ENCODE data around the gene CENPH. TPM values are rescaled to one million over a fixed set of nuclear protein-coding genes. Genes with fewer than 3 reads are reported as not detected.
"Not testable (repeated sequence)": the region's sequence is repeated elsewhere in the genome, so short reads cannot be mapped to it uniquely, and the experiment has no call there.

Gene CENPH
- polyA plus RNA-seq, 3 donors, result 16.7 to 24.3 (median 22.0) TPM

DNA sequence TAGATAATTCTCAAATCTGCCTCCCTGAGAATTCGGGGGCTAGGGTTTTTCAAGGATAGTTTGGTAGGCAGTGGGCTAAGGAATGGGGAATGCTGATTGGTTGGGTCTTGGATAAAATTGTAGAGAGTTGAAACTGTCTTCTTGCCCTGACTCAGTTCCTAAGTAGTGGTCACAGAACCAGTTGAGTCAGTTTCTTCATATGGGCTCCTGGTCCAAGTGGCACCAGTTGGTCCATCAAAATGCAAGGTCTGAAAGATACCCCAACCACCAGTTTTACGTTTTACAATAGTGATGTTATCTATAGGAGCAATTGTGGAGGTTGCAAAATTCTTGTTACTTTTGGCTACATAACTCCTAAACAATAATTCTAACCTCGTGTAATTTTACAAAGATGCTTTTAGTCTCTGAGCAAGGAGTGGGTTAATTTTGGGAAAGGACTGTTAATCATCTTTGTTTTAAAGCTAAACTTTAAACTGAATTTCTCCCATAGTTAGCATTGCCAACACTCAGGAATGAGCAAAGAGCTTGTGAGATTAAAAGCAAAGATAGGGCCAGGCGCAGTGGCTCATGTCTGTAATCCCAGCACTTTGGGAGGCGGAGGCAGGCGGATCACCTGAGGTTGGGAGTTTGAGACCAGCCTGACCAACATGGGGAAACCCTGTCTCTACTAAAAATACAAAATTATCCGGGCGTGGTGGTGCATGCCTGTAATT, 53.0 kb downstream of the CENPH start:
- DNase-seq, result no peak

- DNase-seq, result no peak
These were observed 55.6 kb downstream of the CENPH start for GRCh38 chr5:69245031-69245430.

DNA sequence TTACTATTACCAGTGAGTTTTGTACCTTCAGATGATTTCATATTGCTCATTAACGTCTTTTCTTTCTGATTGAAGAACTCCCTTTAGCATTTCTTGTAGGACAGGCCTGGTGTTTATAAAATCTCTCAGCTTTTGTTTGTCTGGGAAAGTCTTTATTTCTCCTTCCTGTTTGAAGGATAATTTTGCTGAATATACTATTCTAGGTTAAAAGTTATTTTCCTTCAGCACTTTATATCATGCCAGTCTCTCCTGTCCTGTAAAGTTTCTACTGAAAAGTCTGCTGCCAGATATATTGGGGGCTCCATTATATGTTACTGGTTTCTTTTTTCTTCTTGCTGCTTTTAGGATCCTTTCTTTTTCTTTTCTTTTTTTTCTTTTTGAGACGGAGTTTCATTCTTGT, 58.6 kb downstream of the CENPH start:
- DNase-seq, result no peak

- no peak for DNase-seq
These were observed 61.2 kb downstream of the CENPH start for GRCh38 chr5:69250593-69250992.

GRCh38 chr5:69252437-69252836, 63.1 kb downstream of the CENPH start:
- DNase-seq, result no peak

DNA sequence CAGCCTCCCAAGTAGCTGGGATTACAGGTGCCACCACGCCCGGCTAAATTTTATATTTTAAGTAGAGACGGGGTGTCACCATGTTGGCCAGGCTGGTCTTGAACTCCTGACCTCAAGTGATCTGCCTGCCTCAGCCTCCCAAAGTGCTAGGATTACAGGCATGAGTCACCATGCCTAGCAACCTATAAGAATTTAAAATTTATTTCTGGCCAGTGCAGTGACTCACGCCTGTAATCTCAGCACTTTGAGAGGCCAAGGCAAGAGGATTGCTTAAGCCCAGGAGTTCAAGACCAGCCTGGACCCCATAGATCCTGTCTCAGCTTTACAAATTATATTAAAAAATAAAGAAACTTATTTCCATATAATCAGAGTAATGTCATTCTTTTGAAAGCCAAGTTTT, 66.6 kb downstream of the CENPH start:
- not testable (repeated sequence) for DNase-seq

DNA sequence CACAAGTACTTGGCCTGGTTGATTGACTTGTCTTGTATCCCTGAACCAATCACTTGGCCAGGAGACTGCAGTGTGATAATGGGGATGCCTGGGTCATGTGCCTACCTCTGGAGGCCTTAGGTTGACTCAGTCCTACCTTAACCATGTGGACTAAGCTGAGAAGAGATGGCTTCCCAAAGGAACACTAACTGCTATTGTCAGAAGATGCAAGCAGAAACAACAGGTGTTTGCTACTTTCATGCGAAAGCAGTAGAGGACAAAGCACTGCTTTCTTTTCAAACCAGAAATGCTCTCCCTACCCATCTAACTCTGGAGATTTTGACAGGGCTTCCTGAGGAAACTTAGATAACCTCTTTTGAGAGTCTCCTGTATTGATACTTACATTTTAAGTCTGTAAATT, 68.2 kb downstream of the CENPH start:
- no peak for DNase-seq

Other genes with a start within 250 kb of the CENPH start
- gene SLC30A5, start 95.6 kb upstream of the CENPH start, polyA plus RNA-seq (ENCODE audit: insufficient read length in 3 of 3), result 10 to 100 TPM; 70.2 to 76.5 (median 73.5) TPM
- 100 to 1,000 TPM in 1 of 3 donors, 10 to 100 TPM in 2; 92.7 to 104 (median 93.2) TPM for gene CCNB1, start 22.4 kb upstream of the CENPH start, polyA plus RNA-seq (ENCODE audit: insufficient read length in 3 of 3)
- 10 to 100 TPM; 37.8 to 41.6 (median 39.4) TPM for gene CDK7, start 45.3 kb downstream of the CENPH start, polyA plus RNA-seq (ENCODE audit: insufficient read length in 3 of 3)
- 10 to 100 TPM in 2 of 3 donors, 1 to 10 TPM in 1; 8.5 to 14.9 (median 12.3) TPM for gene CCDC125, start 143.2 kb downstream of the CENPH start, polyA plus RNA-seq (ENCODE audit: insufficient read length in 3 of 3)
- 10 to 100 TPM; 65.9 to 70.6 (median 66.0) TPM for gene AK6, start 179.9 kb downstream of the CENPH start, polyA plus RNA-seq (ENCODE audit: insufficient read length in 3 of 3)
- 10 to 100 TPM; 49.5 to 55.0 (median 52.8) TPM for gene TAF9, start 179.9 kb downstream of the CENPH start, polyA plus RNA-seq (ENCODE audit: insufficient read length in 3 of 3)
- gene RAD17, start 180.2 kb downstream of the CENPH start, polyA plus RNA-seq (ENCODE audit: insufficient read length in 3 of 3), result 10 to 100 TPM; 32.2 to 39.3 (median 37.2) TPM
- 10 to 100 TPM; 23.8 to 33.7 (median 25.1) TPM for gene MARVELD2, start 225.5 kb downstream of the CENPH start, polyA plus RNA-seq (ENCODE audit: insufficient read length in 3 of 3)